ENCODE results near the gene DOHH. TPM values are rescaled to one million over a fixed set of nuclear protein-coding genes. Genes with fewer than 3 reads are reported as not detected.

The DOHH gene
- polyA plus RNA-seq, 1 donor (not counting 4 experiments of a cell fraction or from before 2014, with no cell fraction given): 4.2 TPM

DNA sequence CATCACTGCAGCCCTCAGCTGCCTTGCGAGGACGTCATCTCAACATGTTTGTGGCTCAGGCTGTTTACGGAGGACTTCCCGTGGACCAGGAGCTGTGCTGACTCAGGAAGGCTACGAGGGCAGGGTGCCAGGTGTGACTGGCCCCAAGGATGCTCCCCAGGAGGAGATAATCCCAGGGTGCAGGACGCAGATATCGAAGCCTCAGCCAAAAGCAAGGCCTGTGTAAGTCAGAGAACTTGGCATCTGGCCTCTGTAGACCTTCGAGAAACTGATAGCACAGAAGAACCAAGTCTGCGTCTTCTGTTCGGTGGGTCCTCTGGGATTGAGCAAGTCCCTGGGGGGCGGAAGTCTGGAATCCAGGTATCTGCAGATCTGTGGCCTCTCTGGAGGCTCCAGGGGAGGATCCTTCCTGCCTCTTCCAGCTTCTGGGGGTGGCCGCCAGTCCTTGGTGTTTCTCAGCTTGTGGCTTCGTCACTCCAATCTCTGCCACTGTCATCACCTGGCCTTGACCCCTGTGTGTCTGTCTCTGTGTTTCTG lies 2.6 kb upstream of the DOHH start:
- Histone ChIP-seq H3K9me3 (ENCODE audit: control insufficient read depth, low read depth, low read length) (no peaks in the 10 kb centered on the region), H3K4me1 (ENCODE audit: control insufficient read depth, extremely low read depth, insufficient read depth, low read length) (peaks cover 17% of the 10 kb centered on the region), H3K4me3 (ENCODE audit: control insufficient read depth in 2 of 3, extremely low read depth in 1 of 3, insufficient read depth in 2 of 3, low read depth in 1 of 3, low read length in 3 of 3) (no peak overlapping the region), H3K27ac (ENCODE audit: control insufficient read depth, insufficient read depth, low read length) (no peak overlapping the region), H3K27me3 (ENCODE audit: control insufficient read depth, extremely low read depth, insufficient read depth, low read length) (no peaks in the 10 kb centered on the region), H3K9me1 (ENCODE audit: control insufficient read depth, extremely low read depth, insufficient read depth, low read length) (peaks cover 3% of the 10 kb centered on the region), H3K36me3 (ENCODE audit: control insufficient read depth in 2 of 2, extremely low read depth in 1 of 2, insufficient read depth in 2 of 2, low read length in 2 of 2) (no peaks in the 10 kb centered on the region), H3K9ac (ENCODE audit: control insufficient read depth, extremely low read depth, insufficient read depth, low read length) (no peak overlapping the region), H3K4me2 (ENCODE audit: control insufficient read depth, extremely low read depth, insufficient read depth, low read depth, low read length) (no peak overlapping the region), H4K20me1 (ENCODE audit: control insufficient read depth, extremely low read depth, insufficient read depth, low read length) (no peaks in the 10 kb centered on the region), H3K79me2 (ENCODE audit: control insufficient read depth, insufficient read depth, low read length) (peaks cover 35% of the 10 kb centered on the region), H2AFZ (ENCODE audit: control insufficient read depth, low read length) (no peak overlapping the region)
- no peak for DNase-seq (ENCODE audit: low read depth, low spot score)
- FAIRE-seq: no peak
- TF ChIP-seq, protein P1, sequence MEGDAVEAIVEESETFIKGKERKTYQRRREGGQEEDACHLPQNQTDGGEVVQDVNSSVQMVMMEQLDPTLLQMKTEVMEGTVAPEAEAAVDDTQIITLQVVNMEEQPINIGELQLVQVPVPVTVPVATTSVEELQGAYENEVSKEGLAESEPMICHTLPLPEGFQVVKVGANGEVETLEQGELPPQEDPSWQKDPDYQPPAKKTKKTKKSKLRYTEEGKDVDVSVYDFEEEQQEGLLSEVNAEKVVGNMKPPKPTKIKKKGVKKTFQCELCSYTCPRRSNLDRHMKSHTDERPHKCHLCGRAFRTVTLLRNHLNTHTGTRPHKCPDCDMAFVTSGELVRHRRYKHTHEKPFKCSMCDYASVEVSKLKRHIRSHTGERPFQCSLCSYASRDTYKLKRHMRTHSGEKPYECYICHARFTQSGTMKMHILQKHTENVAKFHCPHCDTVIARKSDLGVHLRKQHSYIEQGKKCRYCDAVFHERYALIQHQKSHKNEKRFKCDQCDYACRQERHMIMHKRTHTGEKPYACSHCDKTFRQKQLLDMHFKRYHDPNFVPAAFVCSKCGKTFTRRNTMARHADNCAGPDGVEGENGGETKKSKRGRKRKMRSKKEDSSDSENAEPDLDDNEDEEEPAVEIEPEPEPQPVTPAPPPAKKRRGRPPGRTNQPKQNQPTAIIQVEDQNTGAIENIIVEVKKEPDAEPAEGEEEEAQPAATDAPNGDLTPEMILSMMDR (optimal IDR thresholded peaks at IDR 0.05 in 1 of 3, IDR thresholded peaks at IDR 0.05 in 1 of 3, conservative IDR thresholded peaks at IDR 0.05 in 1 of 3; ENCODE audit: extremely low read depth in 1 of 3, insufficient read depth in 2 of 3, low read length in 3 of 3): no peak
- TF ChIP-seq EZH2 (IDR thresholded peaks at IDR 0.05; ENCODE audit: low read length): no peak
- dilution Hi-C loops (cut with MboI; ENCODE audit: extremely low pct_ligation_motif_present, low sequenced_read_pairs): no loop called here

DNA sequence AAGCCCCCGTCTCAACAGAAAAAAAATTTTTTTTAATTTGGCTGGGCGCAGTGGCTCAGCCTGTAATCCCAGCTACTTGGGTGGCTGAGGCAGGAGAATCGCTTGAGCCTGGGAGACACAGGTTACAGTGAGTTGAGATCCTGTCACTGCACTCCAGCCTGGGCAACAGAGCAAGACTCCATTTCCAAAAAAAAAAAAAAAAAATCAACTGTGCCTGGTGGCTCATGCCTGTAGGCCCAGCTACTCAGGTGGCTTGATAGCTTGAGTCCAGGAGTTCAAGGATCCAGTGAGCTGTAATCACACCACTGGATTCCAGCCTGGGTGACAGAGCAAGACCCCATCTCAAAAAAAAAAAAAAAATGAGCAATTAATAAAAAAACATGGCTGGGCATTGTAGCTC lies 1.3 kb upstream of the DOHH start:
- Histone ChIP-seq H3K27me3 (ENCODE audit: control insufficient read depth, extremely low read depth, insufficient read depth, low read length) (no peaks in the 10 kb centered on the region), H3K4me2 (ENCODE audit: control insufficient read depth, extremely low read depth, insufficient read depth, low read depth, low read length) (no peak overlapping the region), H3K4me1 (ENCODE audit: control insufficient read depth, extremely low read depth, insufficient read depth, low read length) (peaks cover 10% of the 10 kb centered on the region), H3K9me1 (ENCODE audit: control insufficient read depth, extremely low read depth, insufficient read depth, low read length) (peaks cover 3% of the 10 kb centered on the region), H3K27ac (ENCODE audit: control insufficient read depth, insufficient read depth, low read length) (no peak overlapping the region), H4K20me1 (ENCODE audit: control insufficient read depth, extremely low read depth, insufficient read depth, low read length) (no peaks in the 10 kb centered on the region), H3K4me3 (ENCODE audit: control insufficient read depth in 2 of 3, extremely low read depth in 1 of 3, insufficient read depth in 2 of 3, low read depth in 1 of 3, low read length in 3 of 3) (no peak overlapping the region), H3K36me3 (ENCODE audit: control insufficient read depth in 2 of 2, extremely low read depth in 1 of 2, insufficient read depth in 2 of 2, low read length in 2 of 2) (peaks cover 0 to 6% of the 10 kb centered on the region in 2 experiments), H3K9ac (ENCODE audit: control insufficient read depth, extremely low read depth, insufficient read depth, low read length) (no peak overlapping the region), H2AFZ (ENCODE audit: control insufficient read depth, low read length) (no peak overlapping the region), H3K79me2 (ENCODE audit: control insufficient read depth, insufficient read depth, low read length) (peaks cover 34% of the 10 kb centered on the region), H3K9me3 (ENCODE audit: control insufficient read depth, low read depth, low read length) (no peaks in the 10 kb centered on the region)
- FAIRE-seq (no peak), DNase-seq (ENCODE audit: low read depth, low spot score) (no peak)
- TF ChIP-seq, protein P1 (optimal IDR thresholded peaks at IDR 0.05 in 1 of 3, IDR thresholded peaks at IDR 0.05 in 1 of 3, conservative IDR thresholded peaks at IDR 0.05 in 1 of 3; ENCODE audit: extremely low read depth in 1 of 3, insufficient read depth in 2 of 3, low read length in 3 of 3): no peak
- no peak for TF ChIP-seq EZH2 (IDR thresholded peaks at IDR 0.05; ENCODE audit: low read length)
- dilution Hi-C loops (cut with MboI; ENCODE audit: extremely low pct_ligation_motif_present, low sequenced_read_pairs): no loop called here

Data from keratinocyte (primary cell).